SKM-1 (cell line): ENCODE results near the gene TNFRSF18.
A peak's percentile ranks its signal among the peaks of the same experiment; 100 is the strongest.

Experiments
- DNase-seq: peaks from one replicate; lab custom pipeline; 2025; ENCODE audit not compliant: unreplicated experiment; lab: John Stamatoyannopoulos, UW

The TNFRSF18 gene

DNA sequence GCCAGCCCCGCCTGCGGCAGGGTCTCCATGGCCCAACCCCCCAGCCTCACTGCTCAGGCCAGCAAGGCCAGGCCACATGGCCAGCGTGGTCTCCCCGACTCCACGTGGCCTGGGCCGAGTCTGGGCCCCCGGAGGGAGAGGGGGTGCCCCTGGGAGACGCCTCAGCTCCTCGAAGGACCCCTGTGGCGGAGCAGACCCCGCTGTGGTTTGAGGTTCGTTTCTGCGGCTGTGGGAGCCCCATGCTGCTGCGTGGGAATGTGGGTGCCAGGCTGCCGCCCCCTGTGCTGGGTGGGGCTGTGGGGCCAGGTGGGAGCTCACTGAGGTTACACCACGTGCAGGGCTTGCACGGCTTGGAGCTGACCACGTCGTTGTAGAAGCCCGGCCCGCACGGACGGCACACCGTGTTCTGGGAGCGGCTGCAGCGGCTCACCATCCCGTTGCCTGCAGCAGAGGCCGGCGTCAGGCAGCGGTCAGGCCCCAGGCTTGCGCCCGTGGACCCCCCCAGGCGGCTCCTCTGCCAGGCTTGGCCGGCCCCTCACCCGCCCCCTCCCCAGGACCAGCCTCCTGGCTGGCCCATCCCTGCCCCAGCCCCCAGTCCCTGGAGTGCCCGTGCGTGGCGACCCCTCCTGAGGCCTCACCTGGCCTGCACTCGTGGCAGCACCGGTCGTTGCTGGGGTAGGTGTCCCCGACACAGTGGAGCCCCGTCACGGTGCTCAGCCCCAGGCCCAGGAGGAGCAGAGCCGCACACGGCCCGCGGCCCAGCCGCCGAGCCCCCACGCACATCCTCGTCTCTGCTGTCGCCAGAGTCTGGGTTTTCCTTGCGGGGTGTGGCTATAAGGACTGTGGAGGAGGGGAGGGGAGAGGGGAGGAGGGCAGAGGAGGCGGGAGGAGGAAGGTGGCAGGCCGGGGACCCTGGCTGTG lies 7.2 kb upstream of the TNFRSF18 start, which contains the start of gene TNFRSF4:
TSS of gene TNFRSF4 (minus strand) at position 809 of the 921 bp plus-strand sequence. CDS start at position 783, 26 bp downstream.
- no peak for DNase-seq

DNA sequence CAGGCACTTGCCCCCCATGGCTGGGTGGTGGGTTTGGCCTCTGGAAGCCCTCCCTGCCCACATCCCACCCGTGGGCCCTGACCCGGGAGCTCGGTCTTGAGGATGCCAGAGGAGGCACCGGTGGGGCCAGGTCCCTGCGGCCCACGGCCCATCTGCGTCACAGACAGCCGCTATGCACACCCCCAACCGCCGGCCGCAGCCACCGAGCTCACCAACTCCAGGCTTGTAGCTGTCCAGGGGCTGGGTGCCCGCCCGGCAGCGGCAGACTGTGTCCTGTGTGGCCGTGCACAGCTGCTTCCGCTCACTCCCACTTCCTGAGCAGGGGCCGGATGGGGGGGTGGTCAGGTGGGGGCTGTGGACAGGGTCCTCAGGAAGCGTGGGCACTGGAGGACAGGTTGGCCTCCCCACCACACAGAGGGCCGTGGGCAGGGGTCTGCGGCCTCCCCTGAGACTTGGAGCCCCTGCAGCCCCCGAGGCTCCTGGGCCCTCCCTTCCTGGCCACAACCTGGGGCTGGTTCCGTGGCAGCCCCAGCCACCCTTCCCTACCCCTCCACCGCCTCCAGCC lies 6.5 kb upstream of the TNFRSF18 start:
- DNase-seq = no peak

DNA sequence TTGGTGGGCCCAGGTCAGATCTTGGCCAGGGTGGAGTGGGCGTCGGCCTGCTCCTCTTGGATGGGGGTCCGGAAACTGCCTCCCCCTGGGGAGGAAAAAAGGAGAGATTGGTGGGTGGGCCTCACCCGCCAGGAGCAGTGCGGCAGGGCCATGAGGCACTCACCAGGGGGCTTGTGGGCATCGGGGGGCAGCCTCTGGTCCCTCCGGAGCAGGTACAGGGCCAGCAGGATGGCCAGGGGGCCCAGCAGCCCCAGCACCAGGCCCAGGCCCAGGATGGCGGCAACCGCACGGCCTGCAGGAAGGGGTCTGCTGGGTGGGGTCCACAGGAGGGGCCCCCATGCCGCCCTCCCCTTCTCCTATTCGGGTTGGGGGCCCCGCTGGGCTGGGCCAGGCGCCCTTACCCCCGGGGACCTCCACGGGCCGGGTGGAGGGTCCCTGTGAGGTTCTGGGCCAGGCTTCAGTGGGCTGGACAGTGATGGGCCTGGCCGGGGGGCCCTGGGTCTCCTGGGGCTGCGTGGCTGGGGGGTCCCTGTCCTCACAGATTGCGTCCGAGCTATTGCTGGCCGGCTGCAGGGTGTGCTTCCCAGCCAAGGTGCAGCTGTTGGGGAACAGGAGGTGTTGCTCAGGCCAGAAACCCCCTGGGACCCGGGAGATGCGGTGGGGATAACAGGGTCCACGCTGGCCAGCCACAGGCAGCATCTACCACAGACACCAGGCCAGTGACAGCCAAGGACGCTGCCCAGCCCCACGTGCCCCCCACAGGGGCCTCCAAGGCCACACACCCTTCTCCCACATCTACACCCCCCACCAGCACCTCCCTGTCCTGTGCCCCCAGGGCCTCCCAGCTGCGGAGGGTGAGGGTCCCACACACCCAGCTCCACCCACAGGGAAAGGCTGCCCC lies 5.4 kb upstream of the TNFRSF18 start:
- no peak for DNase-seq

DNA sequence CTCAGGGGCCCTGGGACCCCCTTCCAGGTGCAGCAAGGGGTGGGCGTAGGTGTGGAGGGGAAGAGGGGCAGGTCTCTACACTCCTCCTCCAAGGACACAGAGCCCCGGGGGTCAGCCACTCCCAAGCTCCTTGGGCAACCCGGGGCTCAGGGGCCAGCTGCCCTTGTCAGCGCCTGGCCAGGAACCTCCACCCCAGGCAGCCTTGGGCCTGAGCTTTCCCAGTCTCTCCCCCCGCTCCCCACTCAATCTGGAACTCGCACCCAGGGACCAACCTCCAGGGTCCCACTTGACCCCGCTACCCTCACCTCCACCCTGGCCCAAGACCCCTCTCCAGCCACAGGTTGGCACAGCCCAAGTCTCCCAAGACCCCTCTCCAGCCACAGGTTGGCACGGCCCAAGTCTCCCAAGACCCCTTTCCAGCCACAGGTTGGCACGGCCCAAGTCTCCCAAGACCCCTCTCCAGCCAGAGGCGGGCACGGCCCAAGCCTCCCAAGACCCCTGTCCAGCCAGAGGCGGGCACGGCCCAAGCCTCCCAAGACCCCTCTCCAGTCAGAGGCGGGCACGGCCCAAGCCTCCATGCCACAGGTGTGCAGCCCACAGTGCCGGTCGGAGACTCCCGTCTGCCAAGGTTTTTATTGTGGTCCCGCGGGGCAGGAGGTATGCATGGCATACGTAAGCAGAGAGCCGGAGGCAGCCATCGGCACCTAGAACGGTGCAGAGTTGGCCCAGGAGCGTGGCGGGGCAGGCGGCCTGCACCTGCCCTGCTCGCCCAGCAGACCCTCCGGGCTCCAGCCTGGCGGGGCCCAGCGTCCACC lies 4.5 kb upstream of the TNFRSF18 start:
- no peak for DNase-seq

DNA sequence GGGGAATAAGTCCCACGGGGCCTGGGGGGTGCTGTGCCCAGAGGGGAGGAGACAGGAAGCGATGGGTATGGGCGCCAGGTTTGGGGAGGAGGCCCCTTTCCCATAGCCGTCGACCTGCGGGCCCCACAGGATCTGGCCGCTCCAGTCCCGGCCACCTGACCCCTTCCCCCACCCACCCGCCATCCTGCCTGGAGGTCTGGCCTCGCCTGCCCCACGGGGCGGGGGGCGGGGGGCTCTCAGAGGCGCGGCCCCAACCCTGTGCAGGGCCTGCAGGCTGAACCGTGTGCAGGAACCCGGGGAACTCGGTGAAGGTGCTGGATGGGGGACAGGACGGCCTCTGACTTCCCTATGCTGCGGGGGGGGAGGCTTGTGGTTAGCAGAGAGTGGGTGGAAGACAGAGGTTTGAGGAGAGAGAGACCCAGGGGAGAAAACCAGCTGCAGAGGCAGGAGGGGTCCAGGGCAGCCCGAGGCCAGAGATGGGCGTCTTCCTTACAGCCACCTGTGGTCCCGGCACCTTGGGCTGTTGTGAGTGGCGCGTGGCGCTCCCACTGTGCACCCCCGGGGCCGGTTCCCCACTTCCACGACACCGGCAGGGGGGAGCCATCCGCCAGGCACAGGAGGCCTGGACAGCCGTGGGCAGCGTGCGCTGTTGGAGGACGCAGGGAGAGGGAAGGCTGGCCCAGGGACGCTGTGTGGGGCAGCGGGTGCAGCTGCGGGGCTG lies 2.5 kb upstream of the TNFRSF18 start:
- DNase-seq = peak; percentile 13

DNA sequence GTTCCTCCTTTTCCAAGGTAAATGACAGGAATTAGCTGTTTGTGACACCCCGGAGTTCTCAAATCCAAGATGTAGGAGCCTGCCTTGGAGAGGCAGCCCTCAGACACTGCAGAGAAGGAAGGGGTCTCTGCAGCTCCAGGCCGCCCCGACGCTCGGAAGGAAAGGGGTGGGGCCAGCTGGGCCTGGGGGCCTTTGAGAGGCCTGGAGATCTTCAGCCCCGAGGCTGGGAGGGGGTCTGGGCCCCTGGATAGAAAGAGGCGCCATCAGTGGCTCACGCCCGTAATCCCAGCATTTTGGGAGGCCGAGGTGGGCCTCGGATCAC lies 1.1 kb upstream of the TNFRSF18 start:
- no peak for DNase-seq

DNA sequence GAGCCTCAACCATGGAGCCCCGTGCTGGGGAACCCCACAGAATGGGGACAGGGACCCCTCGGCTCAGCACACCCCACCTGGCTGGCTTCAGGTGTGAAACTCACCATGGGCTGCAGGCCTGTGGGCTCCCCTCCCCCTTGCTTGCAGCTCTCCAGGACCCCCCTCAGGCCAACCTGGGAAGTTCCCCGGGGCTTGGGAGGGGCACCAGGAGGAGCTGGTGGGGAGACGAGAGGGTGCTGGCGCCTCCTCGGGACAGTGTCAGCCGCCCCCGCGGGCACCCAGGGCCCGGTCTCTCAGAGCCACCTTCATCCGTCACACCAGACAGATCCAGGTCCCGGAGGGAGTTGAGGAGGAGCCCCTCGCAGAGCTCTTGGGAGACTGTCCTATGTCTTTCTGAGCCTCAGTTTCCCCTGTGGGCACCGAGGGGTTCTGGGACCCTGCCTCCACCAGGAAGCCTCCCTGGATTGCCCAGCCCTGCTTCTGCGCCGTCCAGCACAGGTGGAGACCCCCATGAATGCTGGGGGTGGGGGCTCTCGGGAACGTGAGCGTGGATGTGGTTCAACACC lies 657 bp upstream of the TNFRSF18 start:
- no peak for DNase-seq

DNA sequence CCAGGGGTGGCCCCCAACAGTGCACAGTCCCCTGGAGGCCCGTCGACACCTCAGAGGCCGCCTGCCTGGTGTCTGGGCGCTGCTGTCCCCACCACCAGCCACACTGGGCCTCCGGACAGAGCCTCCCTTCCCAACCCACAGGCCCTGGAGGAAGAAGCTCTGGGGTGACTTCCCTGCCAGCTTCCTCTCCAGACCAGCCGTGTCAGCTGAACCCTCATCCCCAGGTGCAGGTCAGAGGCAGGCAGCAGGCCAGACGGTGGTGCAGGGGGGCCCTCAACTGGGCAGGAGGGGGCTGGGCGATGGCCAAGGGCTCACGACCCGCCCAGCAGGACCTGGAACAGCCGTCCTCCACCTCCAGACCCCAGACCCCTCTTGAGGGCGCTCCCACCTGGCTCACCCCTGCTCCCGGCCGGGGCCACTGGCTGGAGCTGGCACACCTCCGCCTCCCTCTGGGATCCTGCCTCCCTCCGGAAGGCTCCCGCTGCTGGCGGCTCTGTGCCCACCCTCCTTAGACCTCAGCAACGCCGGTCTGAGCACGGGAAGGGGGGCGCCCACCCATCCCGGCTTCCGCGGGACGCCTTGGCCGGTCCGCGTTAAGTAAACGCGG lies 520 bp downstream of the TNFRSF18 start:
- no peak for DNase-seq

DNA sequence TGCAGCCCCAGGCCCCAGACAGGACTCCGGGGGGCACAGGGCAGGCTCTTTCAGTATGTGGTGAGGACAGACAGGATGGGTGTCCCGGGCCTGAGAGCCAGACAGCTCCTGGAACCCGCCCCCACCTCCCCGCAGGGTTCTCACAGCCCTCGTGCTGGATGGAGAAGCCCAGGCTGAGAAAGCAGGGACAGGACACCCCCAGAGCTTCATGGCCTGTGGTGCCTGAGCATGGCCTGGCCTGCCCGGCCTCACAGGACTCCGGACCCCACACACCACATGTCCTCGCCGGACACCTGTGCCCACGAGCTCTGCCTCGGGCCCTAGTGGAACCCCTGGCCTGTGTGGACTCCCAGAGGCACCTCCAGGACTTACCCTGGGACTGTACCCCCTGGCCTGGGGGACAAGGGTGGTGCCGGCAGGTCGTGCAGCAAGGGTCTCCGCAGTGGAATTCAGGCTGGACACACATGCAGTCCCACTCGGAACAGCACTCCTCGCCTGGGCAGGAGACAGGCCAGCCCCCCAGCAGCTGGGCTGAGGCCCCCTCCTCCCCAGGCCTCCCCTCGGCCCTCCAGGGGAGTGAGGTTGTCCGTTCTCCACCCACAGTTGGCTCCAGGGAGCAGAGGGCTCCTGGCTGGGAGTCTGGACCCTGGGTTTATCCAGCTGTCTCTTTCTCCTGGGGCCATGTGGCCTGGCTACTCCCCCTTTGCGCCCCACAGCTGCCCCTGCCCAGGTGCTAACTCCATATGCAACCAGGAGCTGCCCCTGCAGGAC lies 1.2 kb downstream of the TNFRSF18 start:
- no peak for DNase-seq

DNA sequence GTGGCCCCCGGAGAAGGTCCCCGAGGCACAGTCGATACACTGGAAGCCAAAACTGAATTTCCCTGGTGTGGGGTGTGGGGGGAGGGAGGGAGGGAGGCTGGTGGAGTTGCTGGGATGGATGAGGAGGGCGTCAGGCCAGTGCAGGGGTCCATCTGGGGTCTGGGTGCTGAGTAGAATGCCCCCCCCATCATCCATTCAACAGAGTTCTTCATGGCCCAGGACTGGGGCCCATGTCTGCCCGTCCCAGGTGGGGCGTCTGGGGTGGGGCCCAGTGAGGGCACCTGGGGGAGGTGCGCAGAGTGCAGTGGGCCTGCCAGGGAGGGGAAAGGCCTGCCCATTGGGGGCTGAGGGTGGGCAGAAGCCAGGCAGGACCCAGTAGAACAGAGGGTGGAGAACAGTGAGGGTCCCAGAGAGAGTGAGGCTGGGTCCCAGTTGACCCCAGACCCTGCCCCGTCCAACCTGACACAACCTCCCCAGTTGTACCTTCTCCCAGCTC lies 1.9 kb downstream of the TNFRSF18 start:
- DNase-seq = no peak

DNA sequence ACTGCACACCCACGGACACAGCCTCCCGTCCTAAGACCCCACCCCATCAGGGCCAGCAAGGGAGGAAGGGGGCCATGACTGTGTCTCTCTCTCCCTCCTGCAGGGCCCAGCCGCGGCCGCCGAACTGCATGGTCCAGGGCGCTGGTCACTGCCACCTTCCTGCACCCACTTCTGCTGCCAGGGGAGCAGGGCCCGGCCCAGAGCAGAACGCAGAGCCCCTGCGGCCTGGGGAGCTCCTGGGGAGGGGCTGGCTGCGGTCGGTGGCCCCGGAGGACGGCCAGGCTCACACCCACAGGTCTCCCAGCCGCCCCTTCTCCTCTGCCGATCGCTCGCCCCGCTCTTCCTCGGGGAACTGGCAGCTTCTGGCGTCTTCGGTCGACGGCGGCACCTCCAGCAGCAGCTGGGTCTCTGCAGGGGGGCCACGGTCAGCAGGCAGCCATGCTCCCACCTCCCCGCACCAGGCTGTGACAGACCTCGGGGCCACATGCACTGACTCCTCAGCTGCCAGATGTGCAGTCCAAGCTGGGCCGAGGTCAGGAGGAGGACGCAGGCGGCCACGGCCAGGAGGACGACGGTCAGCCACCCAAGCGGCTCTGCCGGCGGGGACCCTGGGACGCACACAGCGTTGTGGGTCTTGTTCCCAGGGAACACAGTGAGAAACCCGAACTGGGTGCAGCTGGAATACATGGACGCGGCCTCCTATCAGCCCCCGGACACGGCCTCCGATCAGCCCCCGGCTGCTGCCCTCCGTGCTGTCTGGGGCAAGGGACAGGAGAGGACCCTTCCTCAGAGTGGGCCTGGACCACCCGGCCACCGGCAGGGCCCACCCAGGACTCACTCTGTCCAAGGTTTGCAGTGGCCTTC lies 2.6 kb downstream of the TNFRSF18 start:
- no peak for DNase-seq

DNA sequence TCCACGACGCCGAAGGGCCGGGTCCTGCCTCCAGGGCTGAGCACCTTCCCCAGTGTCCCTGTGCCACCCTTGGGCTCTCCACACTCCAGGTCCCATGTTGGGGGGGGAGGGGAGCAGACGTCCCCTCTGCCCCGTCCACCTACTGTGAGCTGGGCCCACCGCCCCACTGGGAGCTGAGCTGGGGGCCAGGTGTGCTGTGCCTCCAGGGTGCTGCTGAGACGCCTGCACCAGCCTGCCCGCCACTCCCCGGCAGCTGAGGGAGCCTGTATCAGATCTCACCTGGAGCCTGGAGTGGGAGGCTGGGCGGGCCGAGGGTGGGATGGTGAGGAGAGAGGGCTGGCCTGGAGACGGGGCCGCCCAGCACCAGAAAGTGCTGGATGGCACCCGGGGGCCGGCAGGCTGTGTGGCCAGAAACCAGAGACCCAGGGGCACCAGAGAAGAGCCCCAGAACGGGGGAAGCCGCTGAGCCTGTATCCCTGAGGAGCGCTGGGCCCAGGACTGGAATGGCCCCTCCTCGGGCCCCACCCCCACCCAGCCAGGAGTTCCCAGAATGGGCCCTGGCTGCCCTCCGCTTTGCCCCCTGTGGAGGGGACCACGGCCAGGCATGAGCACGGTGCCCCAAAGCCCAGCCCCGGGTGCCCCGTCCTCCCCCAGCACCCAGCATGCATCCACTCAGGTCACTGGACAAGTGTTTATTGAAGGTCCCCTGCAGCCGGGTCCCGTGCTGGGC lies 3.4 kb downstream of the TNFRSF18 start:
- no peak for DNase-seq

DNA sequence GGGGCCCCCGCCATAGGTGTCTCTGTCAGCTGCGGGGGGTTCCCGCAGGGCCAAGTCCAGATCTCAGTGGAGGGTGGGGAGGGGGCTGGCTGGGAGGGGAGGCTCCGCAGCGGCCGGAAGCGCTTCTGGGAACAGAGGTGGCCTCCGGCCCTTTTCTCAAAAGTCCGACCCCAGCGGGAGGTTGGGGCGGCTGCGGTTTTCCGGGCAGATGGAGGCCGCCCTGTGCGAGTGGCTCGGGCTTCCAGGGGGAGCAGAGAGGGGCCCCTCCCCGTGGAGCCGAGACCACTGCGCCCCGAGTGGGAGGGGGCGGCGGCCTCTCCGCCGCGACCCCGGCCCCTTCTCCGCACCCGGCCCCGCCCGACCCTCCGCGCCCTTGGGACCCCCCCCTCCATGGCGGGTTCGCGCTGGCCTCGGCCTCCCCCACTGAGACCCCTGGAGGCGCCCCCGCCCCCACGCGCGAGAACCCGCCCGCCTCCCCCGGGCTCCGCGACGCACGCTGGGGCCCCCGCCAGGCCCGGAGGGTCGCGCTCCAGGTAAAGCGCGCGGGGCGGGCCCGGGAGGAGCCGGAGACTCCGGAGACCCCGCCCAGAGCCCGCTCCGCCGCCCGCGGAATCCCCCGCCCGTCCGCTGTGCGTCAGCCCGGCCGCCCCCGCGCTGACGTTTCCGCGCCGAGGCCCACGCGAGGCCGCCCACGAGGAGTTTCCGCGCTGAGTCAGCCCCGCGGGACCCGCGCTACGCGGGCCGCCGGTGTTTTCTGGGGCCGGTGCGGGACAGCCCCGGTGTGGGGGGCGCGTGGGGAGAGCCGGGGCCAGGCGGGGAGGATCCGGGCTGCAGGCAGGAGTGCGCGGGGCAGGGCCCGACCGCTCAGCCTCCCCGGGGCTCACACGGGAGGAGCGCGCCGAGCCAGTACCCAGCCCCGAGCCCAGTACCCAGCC lies 5.2 kb downstream of the TNFRSF18 start:
- DNase-seq = no peak

DNA sequence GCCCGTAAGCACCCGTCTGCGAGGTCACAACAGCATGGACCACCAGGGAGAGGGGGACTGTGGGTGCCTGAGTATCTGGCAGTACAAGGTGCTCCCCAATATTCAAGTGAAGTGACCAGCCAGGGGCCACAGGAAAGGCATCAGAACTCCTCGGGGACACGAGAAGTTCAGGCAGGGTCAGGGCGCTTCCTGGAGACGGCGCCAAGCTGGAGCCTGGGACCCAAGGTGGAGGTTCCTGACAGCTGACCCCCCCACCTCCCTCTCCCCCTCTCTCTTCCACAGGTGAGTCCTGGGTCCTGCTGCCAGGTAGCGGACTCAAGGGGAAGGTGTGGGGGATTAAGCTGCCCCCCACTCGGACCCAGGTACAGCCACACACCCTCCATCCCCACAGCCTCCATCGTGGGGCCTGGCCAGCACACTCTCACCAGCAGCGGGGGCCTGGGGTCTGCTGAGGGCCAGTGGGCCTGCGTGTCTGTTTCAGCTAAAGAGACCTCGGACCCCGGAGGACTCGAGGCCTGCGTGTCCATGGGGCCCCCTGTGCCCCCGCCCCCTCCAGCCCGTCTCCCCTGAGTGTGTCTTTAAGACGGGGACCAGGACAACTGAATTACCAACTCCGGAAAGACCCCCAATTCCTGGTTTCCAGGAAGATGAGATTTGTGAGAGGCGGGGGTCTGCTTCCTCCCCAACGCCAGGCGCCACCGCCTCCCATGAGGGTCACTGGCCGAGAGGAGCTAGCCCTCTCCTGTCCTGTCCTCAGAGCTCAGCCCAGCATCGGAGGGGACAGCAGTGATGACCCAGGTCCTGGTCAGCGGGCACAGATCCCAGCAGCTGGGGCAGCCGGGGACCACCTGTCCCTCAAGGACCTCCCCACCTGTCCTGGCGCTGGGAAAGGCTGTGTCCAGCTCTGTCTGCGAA lies 6.2 kb downstream of the TNFRSF18 start:
- no peak for DNase-seq
